HT1080 (cell line): Measurements from ENCODE around the gene AMPD1. TPM values are rescaled to one million over a fixed set of nuclear protein-coding genes. Genes with fewer than 3 reads are reported as not detected.

Experiments used
- DNase-seq: peaks from one replicate; pipeline ENCODE4 v3.0.0-alpha.2; 2015; ENCODE audit warnings: low read depth
- polyA plus RNA-seq, 2 experiments: library from polyadenylated mRNA; depleted of rRNA; stranded (reverse); fragments of >200 nt; gene quantifications; 2 replicates each; pipeline ENCODE4 v1.2.3, GENCODE V29; 2015
- total RNA-seq: library from RNA; depleted of rRNA; stranded (reverse); fragments of >200 nt; shearing (Covaris generic); gene quantifications from 2 replicates; pipeline ENCODE4 v1.2.3, GENCODE V29; 2014; rRNA removed

AMPD1 gene
- total RNA-seq: not detected in 2 replicates
- not detected in 2 replicates for polyA plus RNA-seq (2015; cell fraction: cytosol; rRNA removed)
- polyA plus RNA-seq (2015; cell fraction: nucleus; rRNA removed): not detected in 2 replicates

DNA sequence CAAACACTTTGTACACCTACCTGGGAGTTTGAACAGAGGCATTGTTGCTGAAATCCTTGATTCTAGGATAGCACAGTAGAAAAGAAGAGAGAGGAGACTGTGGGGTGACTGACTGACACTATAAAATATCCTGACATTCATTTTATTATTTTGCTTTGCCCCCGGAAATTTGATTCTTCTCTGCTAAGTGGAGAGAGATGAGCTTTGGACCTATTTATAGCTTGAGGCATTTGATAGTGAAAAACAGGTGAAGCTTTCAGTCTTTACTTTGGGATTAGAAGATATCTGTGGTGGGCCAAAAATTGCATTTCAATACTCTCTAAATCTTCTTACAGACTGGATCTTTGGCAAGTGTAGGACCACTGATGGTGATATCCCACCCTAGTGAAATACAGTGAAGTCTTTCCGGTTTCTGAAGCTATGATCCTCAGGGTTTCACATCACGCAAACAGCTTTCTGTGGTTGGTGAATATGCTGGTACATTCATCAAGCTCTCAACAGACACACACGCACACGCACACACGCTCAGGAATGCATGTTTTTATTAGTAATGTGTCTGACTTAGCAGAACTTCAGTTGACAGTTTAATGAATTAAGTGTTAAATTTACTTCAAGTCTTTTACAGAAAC, at the start of gene AMPD1:
AMPD1 (minus strand) TSS at position 117 of the 629 bp plus-strand sequence; CDS start at position 42, 75 bp downstream.
- no peak for DNase-seq

DNA sequence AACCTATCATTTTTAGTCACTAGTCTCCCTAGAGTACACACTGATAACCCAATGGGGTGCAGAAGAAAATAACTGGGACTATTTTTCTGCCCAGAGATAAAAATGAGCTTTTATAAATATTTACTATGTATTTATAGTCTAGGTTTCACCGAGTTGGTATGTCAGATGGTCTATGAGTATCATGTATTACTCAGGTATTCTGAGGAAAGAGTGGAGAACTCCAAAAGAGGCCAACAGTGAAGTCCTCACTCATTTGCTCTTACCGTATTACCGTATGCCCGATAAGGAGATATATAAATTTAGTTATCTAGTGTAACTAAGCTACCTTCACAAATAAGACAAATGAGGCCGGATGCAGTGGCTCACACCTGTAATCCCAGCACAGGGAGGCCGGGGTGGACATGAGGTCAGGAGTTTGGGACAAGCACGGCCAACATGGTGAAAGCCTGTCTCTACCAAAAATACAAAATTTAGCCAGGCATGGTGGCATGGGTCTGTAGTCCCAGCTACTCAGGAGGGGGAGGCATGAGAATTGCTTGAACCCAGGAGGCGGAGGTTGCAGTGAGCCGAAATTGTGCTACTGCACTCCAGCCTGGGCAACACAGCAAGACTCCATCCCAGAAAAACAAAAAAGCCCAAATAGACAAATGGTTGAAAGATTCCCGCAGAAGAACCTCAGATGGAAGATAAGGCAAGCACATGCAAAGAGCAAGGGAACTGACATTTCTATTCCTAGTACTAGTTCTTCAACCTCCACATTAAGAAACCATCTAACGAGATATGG, 46.8 kb upstream of the AMPD1 start:
- no peak for DNase-seq

GRCh38 chr1:114740331-114740730, 45.0 kb upstream of the AMPD1 start:
- DNase-seq: no peak

- no peak for DNase-seq
Observed at GRCh38 chr1:114737314-114737849, 42.0 kb upstream of the AMPD1 start.

GRCh38 chr1:114735479-114735878, 40.1 kb upstream of the AMPD1 start:
- no peak for DNase-seq

- DNase-seq: no peak
Observed at GRCh38 chr1:114729782-114730181, 34.4 kb upstream of the AMPD1 start.

DNA sequence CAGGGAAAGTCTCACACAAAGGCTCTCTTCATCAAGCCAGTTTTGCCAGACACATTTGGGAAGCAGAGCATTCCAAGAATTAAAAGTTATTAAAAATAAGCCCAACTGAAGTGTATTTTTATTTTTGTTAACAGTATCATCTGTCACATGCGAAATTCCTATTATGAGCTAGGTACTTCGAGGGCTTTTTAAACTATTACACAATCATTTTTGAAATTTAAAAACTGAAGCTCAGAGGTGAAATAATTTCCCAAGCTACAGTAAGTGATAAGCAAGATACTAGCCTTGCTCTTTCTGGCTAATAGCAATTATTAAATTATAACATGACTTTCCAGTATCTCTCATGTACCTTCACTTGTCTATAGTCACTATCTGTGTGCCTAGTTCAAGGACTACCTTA, 33.2 kb upstream of the AMPD1 start:
- DNase-seq: no peak

DNA sequence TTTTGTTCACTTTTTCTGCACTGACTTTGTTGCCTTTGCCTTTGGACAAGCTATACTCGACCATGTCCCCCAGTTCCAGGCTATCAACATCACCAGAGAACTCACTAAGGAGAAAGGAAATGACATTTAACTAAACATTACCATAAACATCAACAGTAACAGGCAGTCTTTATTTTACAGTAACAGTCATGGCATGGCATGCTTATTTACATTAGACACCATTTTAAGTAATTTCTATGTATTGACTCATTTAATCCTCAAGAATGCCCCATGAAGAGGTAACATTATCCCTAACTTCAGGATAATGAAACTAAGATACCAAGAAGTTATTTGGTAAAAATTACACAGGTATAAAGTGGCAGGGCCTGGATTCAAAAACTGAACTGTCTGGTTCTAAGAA, 29.9 kb upstream of the AMPD1 start:
- no peak for DNase-seq

DNA sequence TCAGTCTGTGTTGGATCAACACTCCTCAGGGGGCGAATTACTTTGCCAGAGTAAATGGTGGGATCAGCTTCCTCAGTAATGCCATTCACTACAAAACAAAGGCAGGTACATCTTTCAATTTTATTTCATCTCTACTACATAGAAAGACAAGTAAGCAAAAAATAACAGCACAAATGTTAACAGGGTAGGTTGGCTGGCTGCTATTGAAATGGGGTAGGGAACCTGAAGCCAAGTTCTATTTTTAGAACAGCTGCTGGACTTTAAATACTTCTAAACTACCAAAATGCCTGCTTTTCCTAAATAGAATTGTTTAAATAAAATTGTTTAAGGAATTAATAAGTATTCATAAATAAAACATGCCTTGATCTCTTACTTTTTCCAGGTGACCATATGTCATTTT, 28.6 kb upstream of the AMPD1 start:
- DNase-seq: no peak

DNA sequence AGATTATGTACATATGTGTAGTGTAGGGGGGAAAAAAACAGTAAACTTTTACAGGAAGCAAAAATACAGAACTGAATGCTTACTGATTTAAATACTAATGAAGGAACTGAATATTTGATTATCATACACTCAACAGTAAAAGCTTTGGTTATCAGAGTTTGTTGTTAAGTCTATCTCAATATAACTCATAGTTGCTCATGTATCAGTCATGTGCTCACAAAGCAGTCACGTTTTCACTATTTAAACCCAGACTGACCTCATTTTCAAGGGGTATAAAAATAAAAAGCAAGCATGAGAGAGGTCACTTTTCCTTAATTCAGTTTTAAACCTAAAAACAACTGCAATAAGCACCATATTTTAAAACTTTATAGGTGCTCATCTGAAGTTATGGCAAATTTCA, 28.1 kb upstream of the AMPD1 start:
- DNase-seq: no peak

- no peak for DNase-seq
Observed at GRCh38 chr1:114720492-114720891, 25.1 kb upstream of the AMPD1 start.

GRCh38 chr1:114719424-114719787, 24.1 kb upstream of the AMPD1 start:
- peak; percentile 37 for DNase-seq

DNA sequence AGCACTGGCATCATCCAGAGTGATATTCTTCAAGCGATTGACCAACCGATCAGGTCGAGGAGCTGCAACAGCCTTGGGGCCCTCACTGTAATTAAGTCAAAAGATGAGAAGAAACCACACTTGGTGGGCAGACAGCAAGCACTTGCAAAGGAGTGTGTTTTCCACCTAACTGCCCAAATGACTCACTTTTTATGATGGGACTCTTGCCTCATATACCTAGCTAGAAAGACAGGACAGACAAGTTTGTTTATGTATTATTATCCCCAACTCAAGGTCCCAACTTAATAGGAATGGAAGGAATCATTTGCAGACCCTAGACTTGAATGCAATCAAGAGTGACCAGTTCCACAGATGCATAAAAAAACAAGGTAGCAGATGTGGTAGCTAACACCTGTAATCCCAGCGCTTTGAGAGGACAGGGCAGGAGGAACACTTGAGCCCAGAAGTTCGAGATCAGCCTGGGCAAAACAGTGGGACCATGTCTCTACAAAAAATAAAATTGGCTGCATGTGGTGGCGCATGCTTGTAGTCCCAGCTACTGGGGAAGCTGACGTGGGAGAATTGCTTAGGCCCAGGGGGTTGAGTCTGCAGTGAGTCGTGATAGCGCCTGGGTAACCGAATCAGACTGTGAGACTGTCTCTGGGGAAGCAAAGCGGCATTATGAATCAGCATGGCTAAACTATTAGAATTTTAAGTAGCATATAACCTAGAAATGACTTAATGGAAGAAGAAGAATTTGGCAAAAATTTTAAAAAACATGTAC, 23.5 kb upstream of the AMPD1 start:
- DNase-seq: peak; percentile 55

DNA sequence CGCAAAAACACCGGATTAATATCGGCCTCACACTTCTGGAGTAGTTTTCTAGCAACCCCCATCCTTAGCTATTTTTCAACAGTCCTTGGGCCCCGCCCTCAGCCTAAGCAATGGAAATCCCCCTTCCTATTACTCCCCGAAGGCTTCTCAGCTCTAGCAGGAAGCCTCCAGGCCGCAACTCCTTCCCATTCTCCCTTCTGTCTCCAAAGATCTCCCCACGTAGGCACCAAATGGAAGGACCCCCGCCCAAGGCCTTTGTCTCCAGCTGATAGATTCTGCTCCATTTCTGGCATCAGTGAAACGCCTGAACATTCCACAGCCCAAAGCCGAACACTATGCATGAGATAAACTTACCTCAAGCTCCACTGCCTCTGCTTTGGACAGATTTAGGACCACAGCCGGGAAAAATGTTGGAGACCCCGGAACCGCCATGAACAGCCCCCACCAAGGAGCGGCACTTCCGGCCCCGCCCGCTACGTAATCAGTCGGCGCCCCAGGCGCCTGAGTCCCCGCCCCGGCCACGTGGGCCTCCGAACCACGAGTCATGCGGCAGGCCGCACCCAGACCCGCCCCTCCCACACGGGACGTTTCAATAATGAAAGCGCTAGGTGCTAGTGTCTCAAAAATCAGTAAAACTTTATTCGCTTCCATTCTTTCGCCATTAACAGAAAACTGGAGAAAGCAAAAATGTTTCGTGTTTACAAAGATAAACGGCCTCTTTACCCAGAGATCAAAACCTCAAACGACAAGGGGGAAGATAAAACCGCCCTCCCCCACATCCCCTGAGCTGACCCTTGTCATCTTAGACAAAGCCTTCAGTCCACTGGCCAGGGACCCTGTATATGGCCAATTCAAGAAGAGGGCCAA, 21.2 kb upstream of the AMPD1 start, which contains the start of gene NRAS:
NRAS (minus strand) TSS at position 468 of the 867 bp plus-strand sequence. CDS start 611 bp downstream, outside the sequence.
- DNase-seq: peak; percentile 86

DNA sequence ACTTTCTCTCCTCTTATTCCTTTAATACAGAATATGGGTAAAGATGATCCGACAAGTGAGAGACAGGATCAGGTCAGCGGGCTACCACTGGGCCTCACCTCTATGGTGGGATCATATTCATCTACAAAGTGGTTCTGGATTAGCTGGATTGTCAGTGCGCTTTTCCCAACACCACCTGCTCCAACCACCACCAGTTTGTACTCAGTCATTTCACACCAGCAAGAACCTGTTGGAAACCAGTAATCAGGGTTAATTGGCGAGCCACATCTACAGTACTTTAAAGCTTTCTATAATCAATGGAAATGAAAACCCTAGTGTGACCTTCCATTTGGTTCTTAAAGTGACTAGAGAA, 20.6 kb upstream of the AMPD1 start:
- peak; percentile 2 for DNase-seq

DNA sequence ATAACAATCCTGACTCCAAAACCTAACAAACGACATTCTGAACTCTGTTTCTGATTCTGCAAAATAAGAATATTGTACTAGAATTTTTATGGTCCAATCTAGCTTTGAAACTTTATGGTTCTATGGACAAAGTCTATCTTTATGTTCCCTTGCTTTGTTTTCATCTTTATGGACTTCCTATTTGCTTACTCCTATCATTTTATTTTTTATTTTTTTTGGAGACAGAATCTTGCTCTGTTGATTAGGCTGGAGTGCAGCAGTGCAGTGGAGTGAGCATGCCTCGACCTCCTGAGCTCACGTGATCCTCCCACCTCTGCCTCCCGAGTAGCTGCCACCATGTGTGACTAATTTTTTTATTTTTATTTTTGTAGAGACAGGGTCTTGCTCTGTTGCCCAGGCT, 17.6 kb upstream of the AMPD1 start:
- no peak for DNase-seq

- no peak for DNase-seq
Observed at GRCh38 chr1:114710360-114710759, 15.0 kb upstream of the AMPD1 start.

DNA sequence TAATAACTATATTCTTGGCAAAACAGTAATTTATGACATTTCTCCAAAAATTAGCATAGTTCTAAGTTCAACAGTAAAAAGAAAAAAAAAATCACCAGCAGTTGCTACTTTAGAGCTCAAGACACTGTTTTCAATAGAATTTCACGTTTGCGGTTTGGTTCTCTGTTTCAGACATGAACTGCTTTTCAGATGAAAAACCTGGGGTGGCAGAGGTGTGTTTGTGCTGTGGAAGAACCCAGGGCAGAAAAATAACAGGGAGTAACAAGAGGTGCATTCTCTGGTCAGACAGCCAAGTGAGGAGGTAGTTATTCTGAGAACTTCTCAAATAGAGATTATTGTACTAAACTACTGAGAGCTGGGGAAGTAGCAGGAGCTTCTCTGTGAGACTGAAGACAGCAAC, 12.3 kb upstream of the AMPD1 start:
- DNase-seq: no peak

GRCh38 chr1:114703242-114703641, 7.9 kb upstream of the AMPD1 start:
- no peak for DNase-seq

DNA sequence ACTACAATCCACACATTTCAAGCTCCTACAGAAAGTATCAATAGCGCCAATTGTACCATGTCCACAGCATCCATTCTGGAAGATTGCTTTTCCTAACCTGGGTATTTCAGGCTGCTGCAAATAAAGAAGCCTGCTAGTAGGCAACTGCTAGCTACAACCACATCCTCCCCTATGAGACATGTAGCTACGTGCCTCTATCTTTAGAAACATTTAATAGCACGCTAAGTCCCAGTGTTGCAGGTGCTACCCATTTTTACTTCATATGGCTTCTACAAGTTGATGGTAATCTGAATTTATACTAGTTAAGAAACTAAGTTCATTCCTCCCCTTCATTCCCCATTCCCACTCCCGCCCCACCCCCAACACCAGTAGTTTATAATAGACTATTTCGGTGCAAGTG, 7.4 kb upstream of the AMPD1 start:
- no peak for DNase-seq

GRCh38 chr1:114701931-114702330, 6.6 kb upstream of the AMPD1 start:
- DNase-seq: no peak
